Neuronal stem cell (in vitro differentiated cells): Measurements from ENCODE around the gene DNASE1L2.

Experiments
- DNase-seq: peaks from one replicate; pipeline ENCODE4 v3.0.0-alpha.2; 2013; ENCODE audit warnings: low spot score
- H2AFZ ChIP-seq: one replicate; pipeline ENCODE4 v1.6.1; 2013; ENCODE audit warnings: mild to moderate bottlenecking, low read length, inconsistent platforms
- H2AK5ac ChIP-seq: 2 replicates; pipeline ENCODE4 v1.6.1; 2013; ENCODE audit warnings: low read depth, mild to moderate bottlenecking, inconsistent platforms, low read length, moderate library complexity, mixed read lengths
- H2BK120ac ChIP-seq: 2 replicates; pipeline ENCODE4 v1.6.1; 2013; ENCODE audit warnings: low read depth, mild to moderate bottlenecking, inconsistent platforms, low read length, moderate library complexity, mixed read lengths
- H2BK12ac ChIP-seq: one replicate; pipeline ENCODE4 v1.6.1; 2013; ENCODE audit warnings: low read length, inconsistent platforms
- H2BK15ac ChIP-seq: 2 replicates; pipeline ENCODE4 v1.6.1; 2013; ENCODE audit warnings: mild to moderate bottlenecking, low read length, inconsistent platforms, mixed read lengths
- H2BK5ac ChIP-seq: one replicate; pipeline ENCODE4 v1.6.1; 2013; ENCODE audit warnings: inconsistent platforms, mild to moderate bottlenecking, low read length, moderate library complexity
- H3K14ac ChIP-seq: one replicate; pipeline ENCODE4 v1.6.1; 2013; ENCODE audit warnings: low read length, inconsistent platforms
- H3K18ac ChIP-seq: 2 replicates; pipeline ENCODE4 v1.6.1; 2013; ENCODE audit warnings: low read length, inconsistent platforms
- H3K23ac ChIP-seq: 2 replicates; pipeline ENCODE4 v1.6.1; 2013; ENCODE audit warnings: low read depth, mild to moderate bottlenecking, mixed read lengths, low read length, inconsistent platforms; ENCODE audit not compliant: poor library complexity
- H3K27ac ChIP-seq: replicated peaks from 3 replicates; pipeline ENCODE4 v1.5.1; 2013; ENCODE audit warnings: low read length, inconsistent platforms
- H3K27me3 ChIP-seq, 3 experiments: 2 replicates each; pipeline ENCODE4 v1.6.1; 2013; ENCODE audit warnings: low read length in 3 of 3, mild to moderate bottlenecking in 2 of 3, inconsistent platforms in 1 of 3, low read depth in 1 of 3, mixed read lengths in 1 of 3, moderate library complexity in 1 of 3; ENCODE audit not compliant: control insufficient read depth in 3 of 3, insufficient read depth in 3 of 3
- H3K36me3 ChIP-seq, 2 donors: replicated peaks in 1 of 2; 2 replicates each; pipeline ENCODE4 v1.6.1; 2013; ENCODE audit warnings: low read length in 2 of 2; ENCODE audit not compliant: control insufficient read depth in 2 of 2, insufficient read depth in 2 of 2
- H3K4ac ChIP-seq: 2 replicates; pipeline ENCODE4 v1.6.1; 2013; ENCODE audit warnings: inconsistent platforms, mild to moderate bottlenecking, low read length, moderate library complexity
- H3K4me1 ChIP-seq, 2 donors: 1 replicate in 1 of 2; 2 replicates in 1 of 2; pipeline ENCODE4 v1.6.1; 2013; ENCODE audit warnings: low read length in 2 of 2, low read depth in 1 of 2; ENCODE audit not compliant: control insufficient read depth in 2 of 2, insufficient read depth in 1 of 2
- H3K4me2 ChIP-seq: one replicate; pipeline ENCODE4 v1.6.1; 2013; ENCODE audit warnings: mild to moderate bottlenecking, low read length, inconsistent platforms; ENCODE audit not compliant: insufficient read depth, poor library complexity, severe bottlenecking
- H3K4me3 ChIP-seq, 2 donors: 2 replicates each; pipeline ENCODE4 v1.5.1; 2013; ENCODE audit warnings: low read length in 2 of 2, mild to moderate bottlenecking in 2 of 2, inconsistent platforms in 1 of 2, moderate library complexity in 1 of 2
- H3K79me1 ChIP-seq: one replicate; pipeline ENCODE4 v1.6.1; 2013; ENCODE audit warnings: low read depth, mild to moderate bottlenecking, inconsistent platforms, low read length, moderate library complexity
- H3K9ac ChIP-seq: one replicate; pipeline ENCODE4 v1.6.1; 2013; ENCODE audit warnings: mild to moderate bottlenecking, low read depth, low read length, inconsistent platforms; ENCODE audit not compliant: poor library complexity
- H3K9me3 ChIP-seq, 2 donors: replicated peaks in 1 of 2; 2 replicates each; pipeline versions ENCODE3 to v1.6.1; 2013; ENCODE audit warnings: low read length in 2 of 2, mild to moderate bottlenecking in 2 of 2, inconsistent platforms in 1 of 2, low read depth in 1 of 2, mixed read lengths in 1 of 2, moderate library complexity in 1 of 2; ENCODE audit not compliant: control insufficient read depth in 2 of 2, insufficient read depth in 1 of 2
- H4K8ac ChIP-seq: one replicate; pipeline ENCODE4 v1.6.1; 2013; ENCODE audit warnings: low read depth, mild to moderate bottlenecking, inconsistent platforms, low read length, moderate library complexity
- H4K91ac ChIP-seq: one replicate; pipeline ENCODE4 v1.6.1; 2013; ENCODE audit warnings: low read length, low read depth, mild to moderate bottlenecking, inconsistent platforms; ENCODE audit not compliant: poor library complexity
- WGBS, 2 donors: extraction: QIAGEN DNeasy Blood & Tissue Kit; methylation state at CpG; one replicate each; pipeline ENCODE4 v1.1.7; 2013; ENCODE audit warnings: missing lambda C conversion rate in 2 of 2, mixed read lengths in 1 of 2; ENCODE audit not compliant: insufficient read length in 2 of 2, insufficient replicate concordance in 1 of 2; ENCODE audit errors: extremely low coverage in 2 of 2; 5-methylcytosine and 5-hydroxymethylcytosine counted together

Gene DNASE1L2

DNA sequence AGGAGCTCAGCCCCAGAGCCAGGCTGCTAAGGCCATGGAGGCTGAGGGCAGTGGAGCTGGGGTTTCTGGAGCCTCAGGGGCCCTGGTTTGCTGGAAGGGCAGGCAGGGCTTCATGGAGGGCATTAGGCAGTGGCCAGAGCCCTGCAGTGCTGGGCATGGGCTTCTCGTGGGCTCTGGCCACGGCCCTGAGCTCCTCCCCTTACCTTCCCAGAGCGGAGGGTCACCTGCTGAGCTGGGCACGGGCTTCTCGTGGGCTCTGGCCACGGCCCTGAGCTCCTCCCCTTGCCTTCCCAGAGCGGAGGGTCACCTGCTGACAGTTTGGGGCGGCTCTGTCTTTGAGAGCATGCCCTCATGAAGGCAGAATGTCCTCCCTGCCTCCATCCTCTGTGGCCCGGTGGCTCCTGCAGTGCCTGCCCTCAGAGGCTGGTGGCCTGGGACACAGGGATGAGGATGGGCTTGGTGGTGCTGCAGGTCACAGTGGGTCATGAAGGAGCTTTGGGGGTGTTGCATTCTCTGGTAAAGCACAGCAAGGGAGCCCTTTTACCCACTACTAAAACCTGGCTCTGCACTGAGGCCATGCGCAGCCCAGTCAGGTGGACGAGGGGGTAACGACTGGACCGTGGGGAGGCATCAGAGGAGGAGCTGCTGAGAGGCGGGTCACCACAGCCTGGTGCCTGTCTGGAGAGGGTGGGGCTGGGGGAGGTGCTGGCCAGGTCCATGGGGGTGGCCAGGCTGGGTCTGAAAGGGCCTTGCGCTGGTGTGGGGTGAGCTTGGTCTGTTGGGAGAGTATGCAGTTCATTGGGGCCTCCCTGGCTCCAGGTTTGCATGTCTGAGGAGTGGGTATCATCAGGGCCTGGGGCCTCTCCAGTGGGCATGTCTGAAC is 34.6 kb downstream of the DNASE1L2 start:
- Histone ChIP-seq H4K8ac (no peak overlapping the region), H3K4me3 (no peak overlapping the region), H3K14ac (no peak overlapping the region), H2BK15ac (no peak overlapping the region), H3K9ac (no peak overlapping the region), H3K4me2 (no peak overlapping the region), H3K9me3 (no peaks in the 10 kb centered on the region), H3K23ac (peak overlapping the region; percentile 75), H3K4ac (no peak overlapping the region), H2BK12ac (no peak overlapping the region), H3K36me3 (peaks cover 2 to 16% of the 10 kb centered on the region in 2 donors), H3K79me1 (peaks cover 16% of the 10 kb centered on the region), H3K27ac (no peak overlapping the region), H2AK5ac (peak overlapping the region; percentile 25), H3K27me3 (no peaks in the 10 kb centered on the region), H3K4me1 (peaks cover 10% of the 10 kb centered on the region in 2 donors), H3K18ac (no peak overlapping the region), H4K91ac (no peak overlapping the region), H2BK120ac (no peak overlapping the region), H2BK5ac (no peak overlapping the region), H2AFZ (no peak overlapping the region)
- no CpG with 5 or more reads among the region's 15 CpGs for WGBS, 2 donors
- no peak for DNase-seq

- Histone ChIP-seq H3K9me3 (no peaks in the 10 kb centered on the region), H4K91ac (no peak overlapping the region), H3K23ac (peak overlapping the region; percentile 55), H2AFZ (no peak overlapping the region), H2BK120ac (no peak overlapping the region), H2BK5ac (peak overlapping the region; percentile 53), H3K4ac (no peak overlapping the region), H3K4me3 (no peak overlapping the region), H3K14ac (no peak overlapping the region), H2BK12ac (peak overlapping the region; percentile 16), H3K9ac (peak overlapping the region; percentile 50), H3K27ac (no peak overlapping the region), H3K18ac (no peak overlapping the region), H3K79me1 (peaks cover 16% of the 10 kb centered on the region), H4K8ac (no peak overlapping the region), H2AK5ac (peak overlapping the region; percentile 26), H3K36me3 (peaks cover 0 to 7% of the 10 kb centered on the region in 2 donors), H3K27me3 (no peaks in the 10 kb centered on the region), H3K4me2 (no peak overlapping the region), H2BK15ac (no peak overlapping the region), H3K4me1 (peaks cover 6 to 7% of the 10 kb centered on the region in 2 donors)
- WGBS, 2 donors: no CpG with 5 or more reads among the region's 14 CpGs
- DNase-seq: no peak
Observed at GRCh38 chr16:2271848-2272461, 35.7 kb downstream of the DNASE1L2 start.

DNA sequence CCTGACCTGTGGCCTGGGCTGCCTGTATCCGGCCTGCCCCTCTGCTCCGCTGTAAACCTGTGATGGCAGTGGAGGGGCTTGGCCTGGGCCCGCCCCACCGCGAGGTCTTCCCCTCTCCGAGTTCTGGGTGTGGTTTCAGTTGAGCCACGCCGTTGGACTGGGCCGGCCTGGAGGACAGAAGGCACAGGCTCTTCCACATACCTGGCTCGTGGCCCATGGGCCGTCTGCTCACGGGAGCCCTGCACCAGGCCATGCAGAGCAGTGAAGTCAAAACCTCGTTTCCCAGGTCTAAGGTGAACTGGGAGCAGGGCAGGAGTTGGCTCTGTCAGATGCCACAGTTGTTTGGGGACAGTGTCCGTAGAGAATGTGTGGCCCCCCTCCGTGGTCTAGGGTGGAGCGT is 37.2 kb downstream of the DNASE1L2 start:
- no peak overlapping the region for H4K8ac ChIP-seq
- no peak overlapping the region for H3K4me2 ChIP-seq
- H3K4me1 ChIP-seq: peaks cover 6 to 7% of the 10 kb centered on the region in 2 donors
- no peak overlapping the region for H3K4ac ChIP-seq
- H3K79me1 ChIP-seq: peaks cover 14% of the 10 kb centered on the region
- no peak overlapping the region for H2AFZ ChIP-seq
- H2BK12ac ChIP-seq: no peak overlapping the region
- no peak overlapping the region for H3K27ac ChIP-seq
- H2BK120ac ChIP-seq: no peak overlapping the region
- H3K36me3 ChIP-seq: peaks cover 0 to 7% of the 10 kb centered on the region in 2 donors
- no CpG with 5 or more reads among the region's 16 CpGs for whole genome bisulfite sequencing, 2 donors
- no peak overlapping the region for H4K91ac ChIP-seq
- H3K9ac ChIP-seq: no peak overlapping the region
- H3K9me3 ChIP-seq: no peaks in the 10 kb centered on the region
- H3K18ac ChIP-seq: no peak overlapping the region
- peak overlapping the region; percentile 73 for H3K23ac ChIP-seq
- no peaks in the 10 kb centered on the region for H3K27me3 ChIP-seq
- H3K14ac ChIP-seq: no peak overlapping the region
- H2BK5ac ChIP-seq: no peak overlapping the region
- H2BK15ac ChIP-seq: no peak overlapping the region
- no peak for DNase-seq
- H2AK5ac ChIP-seq: no peak overlapping the region
- no peak overlapping the region for H3K4me3 ChIP-seq

GRCh38 chr16:2273931-2274330 is 37.7 kb downstream of the DNASE1L2 start:
- peaks cover 6 to 7% of the 10 kb centered on the region in 2 donors for H3K4me1 ChIP-seq
- no peak overlapping the region for H2BK12ac ChIP-seq
- no peak overlapping the region for H2AK5ac ChIP-seq
- H3K18ac ChIP-seq: no peak overlapping the region
- no peak overlapping the region for H2BK15ac ChIP-seq
- H3K4me3 ChIP-seq: no peak overlapping the region
- DNase-seq: no peak
- no CpG with 5 or more reads among the region's 10 CpGs for WGBS, 2 donors
- no peak overlapping the region for H2BK5ac ChIP-seq
- no peak overlapping the region for H3K27ac ChIP-seq
- no peak overlapping the region for H2BK120ac ChIP-seq
- no peak overlapping the region for H2AFZ ChIP-seq
- no peak overlapping the region for H3K9ac ChIP-seq
- H4K8ac ChIP-seq: no peak overlapping the region
- no peak overlapping the region for H3K4ac ChIP-seq
- H3K23ac ChIP-seq: no peak overlapping the region
- H4K91ac ChIP-seq: no peak overlapping the region
- no peaks in the 10 kb centered on the region for H3K27me3 ChIP-seq
- peaks cover 0 to 7% of the 10 kb centered on the region in 2 donors for H3K36me3 ChIP-seq
- H3K14ac ChIP-seq: no peak overlapping the region
- H3K9me3 ChIP-seq: no peaks in the 10 kb centered on the region
- H3K79me1 ChIP-seq: peaks cover 11% of the 10 kb centered on the region
- no peak overlapping the region for H3K4me2 ChIP-seq
